GM12878 (cell line): ENCODE measurements around the gene LST1. TPM values are rescaled to one million over a fixed set of nuclear protein-coding genes. Genes with fewer than 3 reads are reported as not detected.

Experiments
- BRCA1 ChIP-seq: IDR thresholded peaks from 2 replicates; pipeline ENCODE4 v1.6.1; 2011; ENCODE audit warnings: low read depth, low read length, improper control_type of control experiment
- CHD1 ChIP-seq: IDR thresholded peaks from 2 replicates; pipeline ENCODE4 v1.6.1; 2012; ENCODE audit warnings: low read depth, low read length, improper control_type of control experiment
- EGR1 ChIP-seq, 2 experiments: IDR thresholded peaks; 1 replicate in 1 of 2; 2 replicates in 1 of 2; pipeline ENCODE4 v1.6.1; 2011 to 2012; ENCODE audit warnings: low read depth in 2 of 2, low read length in 2 of 2, borderline replicate concordance in 1 of 2, mild to moderate bottlenecking in 1 of 2, moderate library complexity in 1 of 2
- FOXK2 ChIP-seq: fragments of 450-650 bp; IDR thresholded peaks from 2 replicates; pipeline ENCODE4 v1.6.1; 2017; ENCODE audit warnings: mild to moderate bottlenecking, moderate library complexity
- GATAD2B ChIP-seq: fragments of 450-650 bp; conservative IDR thresholded peaks from 2 replicates; pipeline ENCODE4 v1.6.1; 2017; ENCODE audit warnings: low read depth, mild to moderate bottlenecking, moderate library complexity
- HDGF ChIP-seq: fragments of 450-650 bp; IDR thresholded peaks from 2 replicates; pipeline ENCODE4 v1.6.1; 2016; ENCODE audit warnings: antibody characterized with exemption
- IKZF2 ChIP-seq, 2 experiments: fragments of 450-650 bp; IDR thresholded peaks; 2 replicates each; pipeline ENCODE4 v1.6.1; 2017; ENCODE audit warnings: mild to moderate bottlenecking in 2 of 2, moderate library complexity in 2 of 2
- IRF4 ChIP-seq: IDR thresholded peaks from 2 replicates; pipeline ENCODE4 v1.6.1; 2011; ENCODE audit warnings: low read depth, low read length
- KDM1A ChIP-seq: fragments of 200-600 bp; sonication (generic); IDR thresholded peaks from 2 replicates; pipeline ENCODE4 v1.6.1; 2016; ENCODE audit warnings: borderline replicate concordance
- NBN ChIP-seq: fragments of 450-650 bp; IDR thresholded peaks from 2 replicates; pipeline ENCODE4 v1.6.1; 2016
- NFYB ChIP-seq: IDR thresholded peaks from 2 replicates; pipeline ENCODE4 v1.6.1; 2011; ENCODE audit warnings: low read depth, mild to moderate bottlenecking, low read length, improper control_type of control experiment, moderate library complexity; ENCODE audit not compliant: insufficient read depth
- NR2F1 ChIP-seq: fragments of 450-650 bp; conservative IDR thresholded peaks from 2 replicates; pipeline ENCODE4 v1.6.1; 2017; ENCODE audit warnings: mild to moderate bottlenecking
- POLR2AphosphoS5 ChIP-seq: IDR thresholded peaks from 2 replicates; pipeline ENCODE4 v1.6.1; 2011; ENCODE audit warnings: mild to moderate bottlenecking, low read length, inconsistent platforms
- RAD51 ChIP-seq: fragments of 450-650 bp; IDR thresholded peaks from 2 replicates; pipeline ENCODE4 v1.6.1; 2016; ENCODE audit warnings: moderate library complexity, mild to moderate bottlenecking, inconsistent platforms
- RB1 ChIP-seq: fragments of 450-650 bp; formaldehyde crosslinking; IDR thresholded peaks from 2 replicates; pipeline ENCODE4 v1.6.1; 2017; ENCODE audit warnings: mild to moderate bottlenecking, borderline replicate concordance
- RBBP5 ChIP-seq: fragments of 200-600 bp; sonication (generic); conservative IDR thresholded peaks from 2 replicates; pipeline ENCODE4 v1.6.1; 2016
- RELA ChIP-seq: fragments of 450-650 bp; IDR thresholded peaks from 2 replicates; pipeline ENCODE4 v1.8.0; 2014; ENCODE audit warnings: borderline replicate concordance; ENCODE audit not compliant: partially characterized antibody
- SIX5 ChIP-seq: IDR thresholded peaks from 2 replicates; pipeline ENCODE4 v1.6.1; 2011; ENCODE audit warnings: mild to moderate bottlenecking, low read depth, low read length, moderate library complexity; ENCODE audit not compliant: severe bottlenecking
- SMARCA5 ChIP-seq: fragments of 450-650 bp; IDR thresholded peaks from 2 replicates; pipeline ENCODE4 v1.6.1; 2017; ENCODE audit warnings: mild to moderate bottlenecking
- TBL1XR1 ChIP-seq: IDR thresholded peaks from 2 replicates; pipeline ENCODE4 v1.6.1; 2012; ENCODE audit warnings: low read depth, low read length, improper control_type of control experiment
- ZBED1 ChIP-seq: IDR thresholded peaks from 2 replicates; pipeline ENCODE4 v1.6.1; 2016; ENCODE audit warnings: borderline replicate concordance
- ZNF384 ChIP-seq: IDR thresholded peaks from 2 replicates; pipeline ENCODE4 v1.6.1; 2012; ENCODE audit warnings: low read depth, mild to moderate bottlenecking, low read length, improper control_type of control experiment, borderline replicate concordance
- polyA plus RNA-seq, 11 experiments: library from polyadenylated mRNA; depleted of rRNA in 4 of 11; unstranded in 6 of 11; stranded (reverse) in 5 of 11; fragments of >200 nt; fragmentation: Nextera tagmentation in 4 of 11; fragmentation: Illumina TruSeq in 1 of 11; extraction: Ambion mirVana in 4 of 11; extraction: Trizol in 1 of 11; gene quantifications; 1 replicate in 1 of 11; 2 replicates in 10 of 11; pipeline versions ENCODE4 v1.2.1 to v1.2.3, GENCODE V29; 2011 to 2016; ENCODE audit warnings: inconsistent platforms in 2 of 11, missing spikeins in 2 of 11, low read depth in 1 of 11
- total RNA-seq, 4 experiments: library from RNA; depleted of rRNA in 3 of 4; stranded (reverse); fragments of >200 nt in 3 of 4; fragmentation: Illumina TruSeq in 1 of 4; extraction: Trizol in 1 of 4; gene quantifications; 2 replicates each; pipeline versions ENCODE4 v1.2.1 to v1.2.3, GENCODE V29; 2013 to 2021
- TF ChIP-seq, protein P1 (sequence below): fragments of 450-650 bp; formaldehyde crosslinking; IDR thresholded peaks from 2 replicates; pipeline ENCODE4 v1.4.0; 2020; ENCODE audit warnings: mild to moderate bottlenecking, moderate library complexity
- TF ChIP-seq, protein P2 (sequence below): fragments of 450-650 bp; IDR thresholded peaks from 2 replicates; pipeline ENCODE4 v1.6.1; 2017; ENCODE audit warnings: mild to moderate bottlenecking
- TF ChIP-seq, protein P3 (sequence below): fragments of 450-650 bp; IDR thresholded peaks from 2 replicates; pipeline ENCODE4 v1.6.1; 2016; ENCODE audit warnings: mild to moderate bottlenecking

Gene LST1
- total and polyA plus RNA-seq, 10 of the 15 experiments (the other 5 are each of a cell fraction or from before 2014, with no cell fraction given) = 4.1 to 35.5 (median 16.4) TPM

DNA sequence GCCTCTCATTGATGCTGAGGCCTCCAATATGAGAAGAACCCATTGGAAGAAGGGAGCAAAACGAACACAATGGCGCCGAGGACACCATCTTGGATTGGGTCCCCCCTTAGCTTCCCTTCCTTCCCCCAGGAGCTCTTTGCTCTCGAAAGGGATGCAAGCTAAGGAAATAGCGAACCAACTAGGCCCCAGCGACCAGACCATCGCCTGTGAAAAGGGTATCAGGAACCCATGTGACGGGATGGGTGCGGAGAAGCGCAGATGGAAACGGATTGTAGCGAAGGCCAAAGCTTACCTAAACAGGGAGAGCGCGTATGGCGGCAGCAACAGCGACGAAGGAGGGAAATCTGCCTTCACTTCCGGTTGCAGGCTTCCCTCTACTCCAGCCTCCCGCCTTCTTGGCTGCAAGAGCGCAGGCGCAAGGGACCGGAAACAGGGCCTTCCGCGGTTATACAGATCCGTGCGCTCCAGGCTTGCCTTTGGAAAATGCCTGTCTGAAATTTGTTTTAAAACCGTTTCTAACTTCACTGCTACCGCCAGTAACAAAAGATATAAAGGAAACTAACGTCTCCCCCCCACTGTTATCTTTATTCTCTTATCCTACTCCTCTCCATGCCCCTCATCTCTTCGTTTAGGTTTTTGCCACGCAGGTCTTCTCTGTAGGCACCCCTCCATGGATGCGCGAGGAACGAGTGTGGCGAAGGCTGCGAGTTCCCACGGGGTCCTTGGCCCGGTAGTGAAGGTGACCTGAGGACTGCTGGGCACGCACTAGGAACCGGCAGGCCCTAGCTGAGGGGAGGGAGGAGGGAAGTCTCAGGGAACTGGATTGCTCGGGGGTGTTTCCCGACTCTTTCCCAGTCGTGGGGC lies 44.2 kb upstream of the LST1 start, which contains the start of gene DDX39B (continued):
- TF ChIP-seq, protein P1, sequence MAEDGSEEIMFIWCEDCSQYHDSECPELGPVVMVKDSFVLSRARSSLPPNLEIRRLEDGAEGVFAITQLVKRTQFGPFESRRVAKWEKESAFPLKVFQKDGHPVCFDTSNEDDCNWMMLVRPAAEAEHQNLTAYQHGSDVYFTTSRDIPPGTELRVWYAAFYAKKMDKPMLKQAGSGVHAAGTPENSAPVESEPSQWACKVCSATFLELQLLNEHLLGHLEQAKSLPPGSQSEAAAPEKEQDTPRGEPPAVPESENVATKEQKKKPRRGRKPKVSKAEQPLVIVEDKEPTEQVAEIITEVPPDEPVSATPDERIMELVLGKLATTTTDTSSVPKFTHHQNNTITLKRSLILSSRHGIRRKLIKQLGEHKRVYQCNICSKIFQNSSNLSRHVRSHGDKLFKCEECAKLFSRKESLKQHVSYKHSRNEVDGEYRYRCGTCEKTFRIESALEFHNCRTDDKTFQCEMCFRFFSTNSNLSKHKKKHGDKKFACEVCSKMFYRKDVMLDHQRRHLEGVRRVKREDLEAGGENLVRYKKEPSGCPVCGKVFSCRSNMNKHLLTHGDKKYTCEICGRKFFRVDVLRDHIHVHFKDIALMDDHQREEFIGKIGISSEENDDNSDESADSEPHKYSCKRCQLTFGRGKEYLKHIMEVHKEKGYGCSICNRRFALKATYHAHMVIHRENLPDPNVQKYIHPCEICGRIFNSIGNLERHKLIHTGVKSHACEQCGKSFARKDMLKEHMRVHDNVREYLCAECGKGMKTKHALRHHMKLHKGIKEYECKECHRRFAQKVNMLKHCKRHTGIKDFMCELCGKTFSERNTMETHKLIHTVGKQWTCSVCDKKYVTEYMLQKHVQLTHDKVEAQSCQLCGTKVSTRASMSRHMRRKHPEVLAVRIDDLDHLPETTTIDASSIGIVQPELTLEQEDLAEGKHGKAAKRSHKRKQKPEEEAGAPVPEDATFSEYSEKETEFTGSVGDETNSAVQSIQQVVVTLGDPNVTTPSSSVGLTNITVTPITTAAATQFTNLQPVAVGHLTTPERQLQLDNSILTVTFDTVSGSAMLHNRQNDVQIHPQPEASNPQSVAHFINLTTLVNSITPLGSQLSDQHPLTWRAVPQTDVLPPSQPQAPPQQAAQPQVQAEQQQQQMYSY (CRISPR knock-in tag) = no peak
- peak; percentile 40; the same call in 1 of the 2 replicates for TF ChIP-seq HDGF
- peak in 1 of 2 experiments; percentile 56; a peak in 1 of 3 replicates for TF ChIP-seq EGR1 (IDR thresholded peaks at IDR 0.05; ENCODE audit: borderline replicate concordance in 1 of 2, low read depth in 2 of 2, low read length in 2 of 2)
- TF ChIP-seq IKZF2 (IDR thresholded peaks at IDR 0.05) = peak; percentile 59 to 61
- peak; percentile 72; the same call in 1 of the 2 replicates for TF ChIP-seq SMARCA5
- TF ChIP-seq RAD51 = no peak
- peak; percentile 69 for TF ChIP-seq CHD1
- TF ChIP-seq FOXK2 = peak; percentile 77
- peak; percentile 100 for TF ChIP-seq POLR2AphosphoS5
- peak; percentile 97 for TF ChIP-seq NBN
- peak; percentile 95; the same call in 1 of the 2 replicates for TF ChIP-seq RB1
- no peak; the same call in 1 of the 2 replicates for TF ChIP-seq NR2F1
- no peak for TF ChIP-seq ZNF384
- no peak for TF ChIP-seq RELA
- no peak for TF ChIP-seq BRCA1
- TF ChIP-seq, protein P2, sequence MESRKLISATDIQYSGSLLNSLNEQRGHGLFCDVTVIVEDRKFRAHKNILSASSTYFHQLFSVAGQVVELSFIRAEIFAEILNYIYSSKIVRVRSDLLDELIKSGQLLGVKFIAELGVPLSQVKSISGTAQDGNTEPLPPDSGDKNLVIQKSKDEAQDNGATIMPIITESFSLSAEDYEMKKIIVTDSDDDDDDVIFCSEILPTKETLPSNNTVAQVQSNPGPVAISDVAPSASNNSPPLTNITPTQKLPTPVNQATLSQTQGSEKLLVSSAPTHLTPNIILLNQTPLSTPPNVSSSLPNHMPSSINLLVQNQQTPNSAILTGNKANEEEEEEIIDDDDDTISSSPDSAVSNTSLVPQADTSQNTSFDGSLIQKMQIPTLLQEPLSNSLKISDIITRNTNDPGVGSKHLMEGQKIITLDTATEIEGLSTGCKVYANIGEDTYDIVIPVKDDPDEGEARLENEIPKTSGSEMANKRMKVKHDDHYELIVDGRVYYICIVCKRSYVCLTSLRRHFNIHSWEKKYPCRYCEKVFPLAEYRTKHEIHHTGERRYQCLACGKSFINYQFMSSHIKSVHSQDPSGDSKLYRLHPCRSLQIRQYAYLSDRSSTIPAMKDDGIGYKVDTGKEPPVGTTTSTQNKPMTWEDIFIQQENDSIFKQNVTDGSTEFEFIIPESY = peak; percentile 84
- no peak for TF ChIP-seq KDM1A
- peak; percentile 27; the same call in 1 of the 2 replicates for TF ChIP-seq TBL1XR1
- no peak for TF ChIP-seq NFYB
- TF ChIP-seq RBBP5 = peak; percentile 95
- no peak for TF ChIP-seq SIX5
- TF ChIP-seq, protein P3, sequence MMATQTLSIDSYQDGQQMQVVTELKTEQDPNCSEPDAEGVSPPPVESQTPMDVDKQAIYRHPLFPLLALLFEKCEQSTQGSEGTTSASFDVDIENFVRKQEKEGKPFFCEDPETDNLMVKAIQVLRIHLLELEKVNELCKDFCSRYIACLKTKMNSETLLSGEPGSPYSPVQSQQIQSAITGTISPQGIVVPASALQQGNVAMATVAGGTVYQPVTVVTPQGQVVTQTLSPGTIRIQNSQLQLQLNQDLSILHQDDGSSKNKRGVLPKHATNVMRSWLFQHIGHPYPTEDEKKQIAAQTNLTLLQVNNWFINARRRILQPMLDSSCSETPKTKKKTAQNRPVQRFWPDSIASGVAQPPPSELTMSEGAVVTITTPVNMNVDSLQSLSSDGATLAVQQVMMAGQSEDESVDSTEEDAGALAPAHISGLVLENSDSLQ = no peak
- TF ChIP-seq ZBED1 = peak; percentile 72
- TF ChIP-seq GATAD2B = peak; percentile 88
- TF ChIP-seq IRF4 = peak; percentile 70; the same call in 1 of the 2 replicates
